Heart left ventricle (tissue), 16 donors: ENCODE measurements around the gene SPTBN1. TPM values are rescaled to one million over a fixed set of nuclear protein-coding genes. Genes with fewer than 3 reads are reported as not detected.
A peak's percentile ranks its signal among the peaks of the same experiment; 100 is the strongest.

Experiments used
- ATAC-seq, 4 donors: fragments of 200-7000 bp; cut with Tn5 transposase; one replicate each; pipeline ENCODE4 v1.9.1; 2020 to 2022; ENCODE audit warnings: moderate library complexity in 4 of 4, mild to moderate bottlenecking in 3 of 4, moderate number of reproducible peaks in 1 of 4
- DNase-seq, 5 donors: peaks; one replicate each; pipeline ENCODE4 v3.0.0-alpha.2; 2020
- H3K27ac ChIP-seq, 12 donors: fragments of 200-600 bp; sonication (generic) in 4 of 12; one replicate each; pipeline versions ENCODE4 v1.5.0 to v1.8.0; 2016 to 2022; ENCODE audit warnings: mild to moderate bottlenecking in 2 of 12
- H3K27me3 ChIP-seq, 9 donors: fragments of 200-600 bp; sonication (generic) in 2 of 9; one replicate each; pipeline versions ENCODE4 v1.5.1 to v1.8.0; 2016 to 2022; ENCODE audit warnings: mild to moderate bottlenecking in 3 of 9
- H3K36me3 ChIP-seq, 9 donors: fragments of 200-600 bp; sonication (generic) in 2 of 9; one replicate each; pipeline versions ENCODE4 v1.5.0 to v1.8.0; 2018 to 2022; ENCODE audit warnings: mild to moderate bottlenecking in 2 of 9
- H3K4me1 ChIP-seq, 12 donors: fragments of 200-600 bp; sonication (generic) in 4 of 12; one replicate each; pipeline versions ENCODE4 v1.5.0 to v1.8.0; 2016 to 2022; ENCODE audit warnings: mild to moderate bottlenecking in 3 of 12
- H3K4me3 ChIP-seq, 12 donors: fragments of 200-600 bp; sonication (generic) in 4 of 12; one replicate each; pipeline versions ENCODE4 v1.5.0 to v1.8.0; 2017 to 2022; ENCODE audit warnings: mild to moderate bottlenecking in 9 of 12, moderate library complexity in 4 of 12
- H3K9me3 ChIP-seq, 12 donors: fragments of 200-600 bp; sonication (generic) in 4 of 12; one replicate each; pipeline versions ENCODE4 v1.5.0 to v1.8.0; 2016 to 2022; ENCODE audit warnings: mild to moderate bottlenecking in 1 of 12
- POLR2A ChIP-seq, 2 donors: fragments of 450-650 bp; IDR thresholded peaks; one replicate each; pipeline ENCODE4 v1.6.1; 2017; ENCODE audit warnings: antibody characterized with exemption in 2 of 2, mild to moderate bottlenecking in 2 of 2, moderate library complexity in 2 of 2
- WGBS, 4 donors: extraction: QIAGEN DNeasy Blood & Tissue Kit in 2 of 4; methylation state at CpG; one replicate each; pipeline versions ENCODE4 v1.1.5 to v1.1.7; 2013 to 2018; 5-methylcytosine and 5-hydroxymethylcytosine counted together
- intact Hi-C, 10 donors: fragments of 100-400 bp; cut with DNase I; formaldehyde crosslinking; loops; one replicate each; pipeline versions ENCODE4 v1.11.1 to v1.14.2; 2022
- polyA plus RNA-seq, 2 donors: library from polyadenylated mRNA; stranded (reverse); fragments of 200-250 nt; gene quantifications; one replicate each; pipeline ENCODE4 v1.2.3, GENCODE V29; 2013
- total RNA-seq, 9 donors: library from RNA; depleted of rRNA in 2 of 9; stranded (reverse); fragments of >200 nt in 2 of 9; fragmentation: NEBNext Ultra II Directional in 3 of 9; extraction: Animal tissue kit (Norgen Biotek cat#: 25700) in 3 of 9; gene quantifications; one replicate each; pipeline versions ENCODE4 v1.1.0 to v1.2.4, GENCODE V29; 2016 to 2023
- TF ChIP-seq, protein P1 (sequence below), 12 donors: fragments of 200-600 bp; sonication (generic) in 4 of 12; IDR thresholded peaks; one replicate each; pipeline versions ENCODE4 v1.5.0 to v1.8.0; 2018 to 2022; ENCODE audit warnings: antibody characterized with exemption in 12 of 12, mild to moderate bottlenecking in 5 of 12
- donor health status: ischemic (EF 13 %, LVEDD 7.1; RV severe dilation, severe dysfunction).
- donor health status: healthy with polysubstance abuse.
- donor health status: DM: no; HTN: yes; CAD: no.
- donor health status: DM: no; HTN: no; CAD: no.
- donor health status: ischemic (EF 25% LVEDD 6.9; RV normal size, moderate dysfunction).
- donor health status: ischemic (EF 25% LVEDD 5.7; RV mildly dilated, moderate dysfunction).
- donor health status: healthy.
- donor health status: DM: yes; HTN: yes; CAD: no.
- donor health status: ischemic (EF 35%, LVEDD 5.7; RV mildly dilated, moderate dysfunction).
- donor health status: nonischemic (EF 11% LVEDD 7.7; RV severe dilation, severe dysfunction).
- donor health status: DM: yes; HTN: yes; CAD: no.
- donor health status: PGD.
- donor health status: ischemic (EF 29% LVEDD 5.4; RV normal size, mild dysfunction).
- donor health status: nonischemic (EF 23%, LVEDD 6.1; RV moderate dilation, normal function).

SPTBN1 gene
- total and polyA plus RNA-seq, 11 donors = 124 to 659 (median 422) TPM

DNA sequence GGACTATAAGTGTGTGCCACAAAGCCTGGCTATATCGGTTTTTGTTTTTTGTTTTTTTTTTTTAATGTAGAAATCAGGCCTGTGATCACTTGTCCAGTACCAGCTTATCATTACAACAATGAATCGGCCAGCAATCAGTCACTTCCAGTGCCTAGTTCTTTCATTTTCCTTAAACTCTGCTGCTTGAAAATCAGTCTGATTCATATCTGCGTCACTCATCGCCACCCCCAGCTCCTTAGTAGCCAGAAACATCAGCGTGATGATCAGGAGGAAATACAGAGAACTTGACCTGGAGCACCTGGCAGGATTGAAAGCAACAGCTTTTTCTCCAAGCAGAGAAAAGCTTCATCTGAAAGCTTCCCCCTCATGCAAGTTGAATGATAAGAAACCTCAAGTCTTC, 75.4 kb downstream of the SPTBN1 start:
- ATAC-seq (no peak), DNase-seq (no peak)
- Histone ChIP-seq H3K9me3 (no peaks in the 10 kb centered on the region), H3K27ac (peak overlapping the region in 4 of 12 donors; percentile 5 to 51 (median 34)), H3K4me1 (peaks cover 3 to 86% (median 62%) of the 10 kb centered on the region in 12 donors), H3K36me3 (peaks cover 0 to 97% (median 32%) of the 10 kb centered on the region in 9 donors), H3K4me3 (no peak overlapping the region), H3K27me3 (no peaks in the 10 kb centered on the region)
- WGBS, 4 donors = 49 to 61% (median 57%) methylated on average over 5 of the region's 5 CpGs
- intact Hi-C loops = no loop called here
- TF ChIP-seq, protein P1, sequence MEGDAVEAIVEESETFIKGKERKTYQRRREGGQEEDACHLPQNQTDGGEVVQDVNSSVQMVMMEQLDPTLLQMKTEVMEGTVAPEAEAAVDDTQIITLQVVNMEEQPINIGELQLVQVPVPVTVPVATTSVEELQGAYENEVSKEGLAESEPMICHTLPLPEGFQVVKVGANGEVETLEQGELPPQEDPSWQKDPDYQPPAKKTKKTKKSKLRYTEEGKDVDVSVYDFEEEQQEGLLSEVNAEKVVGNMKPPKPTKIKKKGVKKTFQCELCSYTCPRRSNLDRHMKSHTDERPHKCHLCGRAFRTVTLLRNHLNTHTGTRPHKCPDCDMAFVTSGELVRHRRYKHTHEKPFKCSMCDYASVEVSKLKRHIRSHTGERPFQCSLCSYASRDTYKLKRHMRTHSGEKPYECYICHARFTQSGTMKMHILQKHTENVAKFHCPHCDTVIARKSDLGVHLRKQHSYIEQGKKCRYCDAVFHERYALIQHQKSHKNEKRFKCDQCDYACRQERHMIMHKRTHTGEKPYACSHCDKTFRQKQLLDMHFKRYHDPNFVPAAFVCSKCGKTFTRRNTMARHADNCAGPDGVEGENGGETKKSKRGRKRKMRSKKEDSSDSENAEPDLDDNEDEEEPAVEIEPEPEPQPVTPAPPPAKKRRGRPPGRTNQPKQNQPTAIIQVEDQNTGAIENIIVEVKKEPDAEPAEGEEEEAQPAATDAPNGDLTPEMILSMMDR (IDR thresholded peaks at IDR 0.05) = no peak
- no peak for TF ChIP-seq POLR2A (IDR thresholded peaks at IDR 0.05)

DNA sequence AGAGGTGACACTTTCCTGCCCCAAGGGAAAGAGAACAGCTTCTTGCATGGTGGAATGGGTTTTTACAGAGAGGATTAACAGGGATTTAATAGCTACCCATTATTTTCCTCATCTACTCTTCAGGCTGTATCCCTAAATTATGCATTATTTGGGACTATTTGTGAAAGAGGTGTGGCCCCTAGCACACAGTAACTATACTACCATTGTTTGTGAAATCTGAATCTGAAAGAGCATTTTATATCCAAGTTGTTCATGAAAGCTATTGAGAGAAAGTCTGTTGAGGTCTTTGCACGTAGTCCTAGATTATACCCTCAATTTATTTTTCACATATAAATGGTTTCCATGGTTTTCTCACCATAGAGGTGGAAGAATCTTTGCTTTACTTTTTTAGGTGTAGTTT, 78.1 kb downstream of the SPTBN1 start:
- ATAC-seq = no peak
- peaks cover 4 to 84% (median 55%) of the 10 kb centered on the region in 12 donors for H3K4me1 ChIP-seq
- H3K9me3 ChIP-seq = no peaks in the 10 kb centered on the region
- peak overlapping the region in 1 of 12 donors; percentile 12 for H3K27ac ChIP-seq
- H3K27me3 ChIP-seq = no peaks in the 10 kb centered on the region
- intact Hi-C loops = no loop called here
- 81 to 86% (median 83%) methylated on average over 1 of the region's 1 CpG for WGBS, 4 donors
- no peak for TF ChIP-seq POLR2A (IDR thresholded peaks at IDR 0.05)
- TF ChIP-seq, protein P1 (IDR thresholded peaks at IDR 0.05) = no peak
- no peak overlapping the region for H3K4me3 ChIP-seq
- peaks cover 0 to 95% (median 19%) of the 10 kb centered on the region in 9 donors for H3K36me3 ChIP-seq
- DNase-seq = no peak

DNA sequence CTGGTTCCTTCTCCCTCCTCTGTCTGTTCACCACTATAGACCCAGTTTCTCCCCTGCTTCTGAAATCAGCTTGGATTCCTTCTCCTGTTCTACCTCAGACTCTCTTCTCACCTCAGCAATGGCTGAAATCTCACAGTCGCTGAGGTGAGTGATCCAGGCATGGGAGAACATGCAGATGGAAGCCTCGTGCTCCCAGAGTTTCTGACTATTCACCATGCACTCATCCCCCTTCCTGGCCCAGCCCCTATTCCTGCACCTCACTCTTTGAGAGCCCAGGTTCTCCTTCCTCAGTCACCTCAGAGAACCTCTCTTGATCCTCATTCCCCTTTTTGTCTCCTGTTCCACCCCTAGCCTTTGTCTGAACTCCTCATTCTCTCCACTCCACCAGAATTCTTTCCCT, 78.5 kb downstream of the SPTBN1 start:
- H3K9me3 ChIP-seq = no peaks in the 10 kb centered on the region
- ATAC-seq = no peak
- H3K36me3 ChIP-seq = peaks cover 0 to 95% (median 21%) of the 10 kb centered on the region in 9 donors
- H3K4me3 ChIP-seq = no peak overlapping the region
- H3K27ac ChIP-seq = peak overlapping the region in 2 of 12 donors; percentile 1 to 12
- WGBS, 4 donors = 65 to 79% (median 69%) methylated on average over 2 of the region's 2 CpGs
- no peak for DNase-seq
- TF ChIP-seq POLR2A (IDR thresholded peaks at IDR 0.05) = no peak
- TF ChIP-seq, protein P1 (IDR thresholded peaks at IDR 0.05) = no peak
- intact Hi-C loops = no loop called here
- H3K4me1 ChIP-seq = peaks cover 4 to 88% (median 55%) of the 10 kb centered on the region in 12 donors
- H3K27me3 ChIP-seq = no peaks in the 10 kb centered on the region

DNA sequence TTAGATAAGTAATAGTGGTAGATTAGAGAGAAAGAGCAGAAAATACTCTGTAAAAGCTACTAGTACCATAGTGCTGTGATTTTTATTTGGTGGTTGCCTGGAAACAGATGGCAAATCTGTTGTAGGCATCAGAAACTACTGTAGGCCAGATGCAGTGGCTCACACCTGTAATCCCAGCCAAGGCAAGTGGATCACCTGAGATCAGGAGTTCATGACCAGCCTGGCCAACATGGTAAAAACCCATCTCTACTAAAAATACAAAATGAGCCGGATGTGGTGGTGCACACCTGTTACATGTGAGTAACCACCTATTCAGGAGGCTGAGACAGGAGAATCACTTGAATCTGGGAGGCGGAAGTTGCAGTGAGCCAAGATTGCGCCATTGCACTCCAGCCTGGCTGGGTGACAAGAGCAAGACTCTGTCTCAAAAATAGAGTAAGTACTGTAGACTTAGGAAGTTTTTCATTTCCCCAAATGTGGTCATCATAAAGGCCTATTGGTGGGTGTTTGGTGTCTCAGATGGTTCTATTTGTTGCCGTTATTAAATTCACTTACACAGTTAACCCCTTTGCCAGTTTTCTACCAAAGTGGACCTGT, 79.6 kb downstream of the SPTBN1 start:
- H3K4me3 ChIP-seq = no peak overlapping the region
- no peak overlapping the region for H3K27ac ChIP-seq
- peaks cover 4 to 91% (median 54%) of the 10 kb centered on the region in 12 donors for H3K4me1 ChIP-seq
- H3K36me3 ChIP-seq = peaks cover 0 to 89% (median 21%) of the 10 kb centered on the region in 9 donors
- H3K27me3 ChIP-seq = no peaks in the 10 kb centered on the region
- TF ChIP-seq POLR2A (IDR thresholded peaks at IDR 0.05) = no peak
- TF ChIP-seq, protein P1 (IDR thresholded peaks at IDR 0.05) = no peak
- ATAC-seq (peak in 2 of 4 donors; percentile 16 to 17), DNase-seq (peak in 2 of 5 donors; percentile 47 to 50)
- intact Hi-C loops = no loop called here
- no peaks in the 10 kb centered on the region for H3K9me3 ChIP-seq
- WGBS, 4 donors = 63 to 73% (median 68%) methylated on average over 4 of the region's 4 CpGs
